HCT116 (cell line): ENCODE results near the gene ALDOC. TPM values are rescaled to one million over a fixed set of nuclear protein-coding genes. Genes with fewer than 3 reads are reported as not detected.

Source experiments
- ATAC-seq: fragments of 200-7000 bp; cut with Tn5 transposase; 2 replicates; pipeline ENCODE4 v1.9.1; 2020; ENCODE audit warnings: mild to moderate bottlenecking, moderate library complexity
- BruUV-seq: library from RNA; stranded (reverse); fragments of 400-500 nt; replicated peaks from 2 replicates; lab custom pipeline; 2021; lab: Mats Ljungman, UMichigan
- CTCF ChIA-PET: fragments of 300-600 bp; sonication (Branson Sonifier 250); formaldehyde crosslinking; loops from one replicate; lab custom pipeline; 2021; ENCODE audit warnings: antibody characterized with exemption; lab: Charles Lee
- POLR2A ChIA-PET: fragments of 300-600, 350-600 bp; sonication (Branson Sonifier 250); formaldehyde crosslinking; loops from one replicate; lab custom pipeline; 2021; ENCODE audit warnings: antibody characterized with exemption; lab: Charles Lee
- RAD21 ChIA-PET, 2 experiments: fragments of 300-600 bp; sonication (Branson Sonifier 250); formaldehyde crosslinking; loops; one replicate each; lab custom pipeline; 2023; ENCODE audit warnings: low total read pairs in 2 of 2; ENCODE audit not compliant: uncharacterized antibody in 2 of 2, unreplicated experiment in 2 of 2, low non-redundant PET in 1 of 2; lab: Charles Lee
- DNase-seq: peaks from one replicate; pipeline ENCODE4 v3.0.0-alpha.2; 2010; ENCODE audit warnings: low read depth, low spot score
- H2AFZ ChIP-seq: fragments of 200-600 bp; shearing (Covaris generic), sonication (generic); 2 replicates; pipeline ENCODE4 v1.6.1; 2017; ENCODE audit warnings: low read depth, mixed run types, mixed read lengths, antibody characterized with exemption, low read length; ENCODE audit not compliant: poor library complexity, severe bottlenecking
- H3K27ac ChIP-seq: 2 replicates; pipeline ENCODE4 v1.5.1; 2012; ENCODE audit warnings: low read depth, low read length
- H3K27me3 ChIP-seq: fragments of 200-600 bp; sonication (generic); 2 replicates; pipeline ENCODE4 v1.6.1; 2016; ENCODE audit warnings: mixed run types, low read length, mixed read lengths; ENCODE audit not compliant: insufficient read depth
- H3K36me3 ChIP-seq, 2 experiments: fragments of 200-500 bp in 1 of 2; fragments of 200-600 bp in 1 of 2; sonication (Bioruptor generic) in 1 of 2; sonication (generic) in 1 of 2; 2 replicates each; pipeline versions ENCODE4 v1.5.1 to v1.6.1; 2014 to 2016; ENCODE audit warnings: low read length in 2 of 2, inconsistent platforms in 1 of 2, mixed read lengths in 1 of 2, mixed run types in 1 of 2; ENCODE audit not compliant: insufficient read depth in 2 of 2, control insufficient read depth in 1 of 2
- H3K4me1 ChIP-seq, 2 experiments: fragments of 200-600 bp in 1 of 2; sonication (generic) in 1 of 2; 2 replicates each; pipeline versions ENCODE4 v1.5.1 to v1.6.1; 2012 to 2017; ENCODE audit warnings: low read length in 2 of 2, inconsistent platforms in 1 of 2, mild to moderate bottlenecking in 1 of 2, mixed read lengths in 1 of 2, mixed run types in 1 of 2, moderate library complexity in 1 of 2; ENCODE audit not compliant: insufficient read depth in 2 of 2, control insufficient read depth in 1 of 2
- H3K4me2 ChIP-seq: fragments of 200-600 bp; sonication (generic); 2 replicates; pipeline ENCODE4 v1.6.1; 2017; ENCODE audit warnings: mixed run types, low read length, mixed read lengths
- H3K4me3 ChIP-seq, 2 experiments: fragments of 200-600 bp in 1 of 2; sonication (generic) in 1 of 2; replicated peaks in 1 of 2; 2 replicates each; pipeline ENCODE4 v1.5.1; 2011 to 2016; ENCODE audit warnings: low read length in 2 of 2, control low read depth in 1 of 2, low read depth in 1 of 2, mild to moderate bottlenecking in 1 of 2, mixed read lengths in 1 of 2, mixed run types in 1 of 2
- H3K79me2 ChIP-seq: fragments of 200-600 bp; sonication (generic); 2 replicates; pipeline ENCODE4 v1.6.1; 2017; ENCODE audit warnings: mild to moderate bottlenecking, mixed run types, low read length, moderate library complexity, mixed read lengths; ENCODE audit not compliant: insufficient read depth
- H3K9ac ChIP-seq: fragments of 200-600 bp; sonication (generic); 2 replicates; pipeline ENCODE4 v1.6.1; 2016; ENCODE audit warnings: low read length, mixed read lengths
- H3K9me2 ChIP-seq: fragments of 200-600 bp; sonication (generic), shearing (Covaris generic); 2 replicates; pipeline ENCODE4 v1.6.1; 2017; ENCODE audit warnings: mixed run types, mild to moderate bottlenecking, moderate library complexity; ENCODE audit not compliant: insufficient read depth
- H3K9me3 ChIP-seq, 2 experiments: fragments of 200-500 bp in 1 of 2; fragments of 200-600 bp in 1 of 2; sonication (Bioruptor generic) in 1 of 2; sonication (generic) in 1 of 2; 2 replicates each; pipeline ENCODE4 v1.6.1; 2014 to 2017; ENCODE audit warnings: low read length in 2 of 2, mixed read lengths in 2 of 2, inconsistent platforms in 1 of 2, low read depth in 1 of 2, mild to moderate bottlenecking in 1 of 2, mixed run types in 1 of 2, moderate library complexity in 1 of 2; ENCODE audit not compliant: control insufficient read depth in 1 of 2, insufficient read depth in 1 of 2
- H4K20me1 ChIP-seq: fragments of 200-600 bp; sonication (generic), shearing (Covaris generic); 2 replicates; pipeline ENCODE4 v1.6.1; 2017; ENCODE audit warnings: mixed run types, mild to moderate bottlenecking, moderate library complexity; ENCODE audit not compliant: insufficient read depth
- CBX3 ChIP-seq: IDR thresholded peaks from 2 replicates; pipeline ENCODE4 v1.6.1; 2012; ENCODE audit warnings: low read depth
- CEBPB ChIP-seq: IDR thresholded peaks from 2 replicates; pipeline ENCODE4 v1.6.1; 2012; ENCODE audit warnings: low read depth
- EGR1 ChIP-seq: IDR thresholded peaks from 2 replicates; pipeline ENCODE4 v1.6.1; 2012; ENCODE audit warnings: low read depth
- POLR2A ChIP-seq: IDR thresholded peaks from 2 replicates; pipeline ENCODE4 v1.7.0; 2011; ENCODE audit warnings: borderline replicate concordance; ENCODE audit not compliant: insufficient read depth, insufficient read length; ENCODE audit errors: extremely low read depth
- RAD21 ChIP-seq: IDR thresholded peaks from 2 replicates; pipeline ENCODE4 v1.6.1; 2012; ENCODE audit warnings: low read depth, mild to moderate bottlenecking
- SIN3A ChIP-seq: IDR thresholded peaks from 2 replicates; pipeline ENCODE4 v1.6.1; 2012; ENCODE audit warnings: low read depth
- SP1 ChIP-seq: IDR thresholded peaks from 2 replicates; pipeline ENCODE4 v1.6.1; 2012; ENCODE audit warnings: low read depth
- SRF ChIP-seq: IDR thresholded peaks from 2 replicates; pipeline ENCODE4 v1.6.1; 2012; ENCODE audit warnings: low read depth
- TCF7L2 ChIP-seq: IDR thresholded peaks from 2 replicates; pipeline ENCODE4 v1.7.0; 2011; ENCODE audit warnings: borderline replicate concordance, inconsistent platforms; ENCODE audit not compliant: insufficient read depth, insufficient read length; ENCODE audit errors: extremely low read depth
- ZFX ChIP-seq: fragments of 450-650 bp; IDR thresholded peaks from 2 replicates; pipeline ENCODE4 v1.6.1; 2017
- ZNF274 ChIP-seq: fragments of 200-500 bp; sonication (Bioruptor generic); IDR thresholded peaks from 2 replicates; pipeline ENCODE4 v1.6.1; 2014; ENCODE audit warnings: mild to moderate bottlenecking, low read depth, low read length, inconsistent platforms
- intact Hi-C: fragments of 100-400 bp; cut with micrococcal nuclease; formaldehyde crosslinking; loops from 2 replicates; pipeline ENCODE4 v1.10.0; 2022
- total RNA-seq: library from RNA; stranded (reverse); gene quantifications from one replicate; pipeline ENCODE4 v1.2.1, GENCODE V29; 2021; ENCODE audit not compliant: unreplicated experiment
- TF ChIP-seq, protein P1 (sequence below): IDR thresholded peaks from 2 replicates; pipeline ENCODE4 v1.6.1; 2012
- TF ChIP-seq, protein P2 (sequence below): IDR thresholded peaks from 2 replicates; pipeline ENCODE4 v1.6.1; 2012
- TF ChIP-seq, protein P3 (sequence below): IDR thresholded peaks from 2 replicates; pipeline ENCODE4 v1.6.1; 2012; ENCODE audit warnings: low read depth

Gene ALDOC
- total RNA-seq, 1 experiment from 2014 or later = 82.8 TPM

DNA sequence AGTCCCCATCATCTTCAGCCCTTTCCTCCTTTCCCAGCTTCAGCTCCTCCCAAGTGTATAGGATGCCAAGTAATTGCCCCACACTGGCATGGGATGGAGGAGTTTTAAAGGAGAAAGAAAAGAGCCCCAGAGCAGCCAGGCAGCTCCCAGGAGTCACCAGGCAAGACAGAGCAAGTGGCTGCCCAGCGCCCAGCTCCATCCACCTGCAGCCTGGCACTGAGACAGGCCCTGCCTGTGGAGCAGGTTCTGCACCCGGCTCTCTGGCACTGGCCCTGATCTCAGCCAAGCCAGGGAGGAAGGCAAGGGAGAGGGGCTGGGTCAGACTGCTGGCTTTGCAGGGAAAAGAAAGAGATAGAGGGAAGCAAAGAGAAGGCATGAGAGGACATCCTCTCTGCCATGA is 48.8 kb downstream of the ALDOC start (continued):
- TF ChIP-seq CEBPB (no peak), EGR1 (no peak), POLR2A (no peak), TCF7L2 (no peak), ZFX (no peak), SRF (no peak), CBX3 (no peak), SIN3A (no peak)
- TF ChIP-seq, protein P1, sequence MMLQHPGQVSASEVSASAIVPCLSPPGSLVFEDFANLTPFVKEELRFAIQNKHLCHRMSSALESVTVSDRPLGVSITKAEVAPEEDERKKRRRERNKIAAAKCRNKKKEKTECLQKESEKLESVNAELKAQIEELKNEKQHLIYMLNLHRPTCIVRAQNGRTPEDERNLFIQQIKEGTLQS = no peak

DNA sequence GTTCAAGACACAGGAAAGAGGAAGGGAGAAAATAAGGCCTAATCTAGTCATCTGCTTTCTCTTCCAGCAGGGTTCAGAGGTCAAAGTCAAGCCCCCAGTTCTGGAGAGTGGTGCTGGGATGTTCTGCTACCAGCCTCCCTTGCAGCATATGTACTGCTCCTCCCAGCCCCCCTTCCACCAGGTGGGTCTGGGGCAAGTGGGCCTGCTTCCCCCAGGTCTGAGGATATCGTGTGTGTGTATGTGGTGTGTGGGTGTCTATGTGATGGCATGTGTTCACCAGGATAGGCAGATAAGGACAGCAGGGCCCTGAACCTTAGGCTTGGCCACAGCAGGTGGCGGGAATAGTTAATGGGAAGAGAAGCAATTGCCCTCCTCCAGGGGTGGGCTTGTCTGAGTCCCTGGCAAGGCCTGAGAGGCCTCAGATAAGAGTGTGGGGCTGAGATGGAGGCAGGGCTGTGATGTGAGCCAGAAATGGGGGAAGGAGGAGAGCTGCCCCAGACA is 49.5 kb downstream of the ALDOC start:
- CTCF ChIA-PET = no interaction called here

More for the DNA sequence above, 49.5 kb downstream of the ALDOC start:
- H3K36me3 ChIP-seq = no peaks in the 10 kb centered on the region
- intact Hi-C loops = no loop called here
- H3K9me2 ChIP-seq = no peaks in the 10 kb centered on the region
- no peak overlapping the region for H2AFZ ChIP-seq
- no peaks in the 10 kb centered on the region for H3K9me3 ChIP-seq
- H4K20me1 ChIP-seq = no peaks in the 10 kb centered on the region
- H3K9ac ChIP-seq = no peak overlapping the region
- TF ChIP-seq ZNF274 (no peak), RAD21 (no peak), SP1 (no peak), ZFX (no peak), SIN3A (no peak), CBX3 (no peak)
- TF ChIP-seq, protein P2, sequence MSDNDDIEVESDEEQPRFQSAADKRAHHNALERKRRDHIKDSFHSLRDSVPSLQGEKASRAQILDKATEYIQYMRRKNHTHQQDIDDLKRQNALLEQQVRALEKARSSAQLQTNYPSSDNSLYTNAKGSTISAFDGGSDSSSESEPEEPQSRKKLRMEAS = no peak
- TF ChIP-seq, protein P3, sequence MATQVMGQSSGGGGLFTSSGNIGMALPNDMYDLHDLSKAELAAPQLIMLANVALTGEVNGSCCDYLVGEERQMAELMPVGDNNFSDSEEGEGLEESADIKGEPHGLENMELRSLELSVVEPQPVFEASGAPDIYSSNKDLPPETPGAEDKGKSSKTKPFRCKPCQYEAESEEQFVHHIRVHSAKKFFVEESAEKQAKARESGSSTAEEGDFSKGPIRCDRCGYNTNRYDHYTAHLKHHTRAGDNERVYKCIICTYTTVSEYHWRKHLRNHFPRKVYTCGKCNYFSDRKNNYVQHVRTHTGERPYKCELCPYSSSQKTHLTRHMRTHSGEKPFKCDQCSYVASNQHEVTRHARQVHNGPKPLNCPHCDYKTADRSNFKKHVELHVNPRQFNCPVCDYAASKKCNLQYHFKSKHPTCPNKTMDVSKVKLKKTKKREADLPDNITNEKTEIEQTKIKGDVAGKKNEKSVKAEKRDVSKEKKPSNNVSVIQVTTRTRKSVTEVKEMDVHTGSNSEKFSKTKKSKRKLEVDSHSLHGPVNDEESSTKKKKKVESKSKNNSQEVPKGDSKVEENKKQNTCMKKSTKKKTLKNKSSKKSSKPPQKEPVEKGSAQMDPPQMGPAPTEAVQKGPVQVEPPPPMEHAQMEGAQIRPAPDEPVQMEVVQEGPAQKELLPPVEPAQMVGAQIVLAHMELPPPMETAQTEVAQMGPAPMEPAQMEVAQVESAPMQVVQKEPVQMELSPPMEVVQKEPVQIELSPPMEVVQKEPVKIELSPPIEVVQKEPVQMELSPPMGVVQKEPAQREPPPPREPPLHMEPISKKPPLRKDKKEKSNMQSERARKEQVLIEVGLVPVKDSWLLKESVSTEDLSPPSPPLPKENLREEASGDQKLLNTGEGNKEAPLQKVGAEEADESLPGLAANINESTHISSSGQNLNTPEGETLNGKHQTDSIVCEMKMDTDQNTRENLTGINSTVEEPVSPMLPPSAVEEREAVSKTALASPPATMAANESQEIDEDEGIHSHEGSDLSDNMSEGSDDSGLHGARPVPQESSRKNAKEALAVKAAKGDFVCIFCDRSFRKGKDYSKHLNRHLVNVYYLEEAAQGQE = no peak
- ChIA-PET POLR2A (no interaction called here), RAD21 (no interaction called here)
- BruUV-seq = no TSS peak
- no peak overlapping the region for H3K27ac ChIP-seq
- no peak overlapping the region for H3K4me3 ChIP-seq
- peaks cover 7% of the 10 kb centered on the region for H3K27me3 ChIP-seq
- H3K79me2 ChIP-seq = no peaks in the 10 kb centered on the region
- no peak overlapping the region for H3K4me2 ChIP-seq
- peaks cover 0 to 11% of the 10 kb centered on the region in 2 experiments; a peak in 2 of 4 replicates for H3K4me1 ChIP-seq
- DNase-seq = no peak
- no peak for ATAC-seq
